ENCODE results near the gene ITM2A.

DNA sequence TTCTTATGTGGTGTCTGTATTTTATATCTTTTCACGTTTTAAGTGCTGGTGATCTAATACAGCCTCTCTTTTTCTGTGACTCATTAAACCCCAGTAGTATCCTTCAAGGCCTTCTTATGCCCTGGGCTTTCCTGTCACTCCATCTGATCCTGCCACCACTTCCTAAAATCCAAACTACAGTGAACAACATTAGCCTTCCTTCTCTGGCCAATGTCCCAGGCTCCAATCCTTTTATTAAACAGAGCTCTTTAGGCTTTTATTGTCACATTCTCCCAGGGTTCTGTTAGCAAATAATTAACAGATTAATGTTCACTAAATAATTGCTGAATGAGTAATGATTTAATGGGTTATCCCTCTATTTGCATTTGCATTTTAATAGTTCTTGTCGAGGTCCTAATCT is 47.9 kb upstream of the ITM2A start:
- TF ChIP-seq, protein P1, sequence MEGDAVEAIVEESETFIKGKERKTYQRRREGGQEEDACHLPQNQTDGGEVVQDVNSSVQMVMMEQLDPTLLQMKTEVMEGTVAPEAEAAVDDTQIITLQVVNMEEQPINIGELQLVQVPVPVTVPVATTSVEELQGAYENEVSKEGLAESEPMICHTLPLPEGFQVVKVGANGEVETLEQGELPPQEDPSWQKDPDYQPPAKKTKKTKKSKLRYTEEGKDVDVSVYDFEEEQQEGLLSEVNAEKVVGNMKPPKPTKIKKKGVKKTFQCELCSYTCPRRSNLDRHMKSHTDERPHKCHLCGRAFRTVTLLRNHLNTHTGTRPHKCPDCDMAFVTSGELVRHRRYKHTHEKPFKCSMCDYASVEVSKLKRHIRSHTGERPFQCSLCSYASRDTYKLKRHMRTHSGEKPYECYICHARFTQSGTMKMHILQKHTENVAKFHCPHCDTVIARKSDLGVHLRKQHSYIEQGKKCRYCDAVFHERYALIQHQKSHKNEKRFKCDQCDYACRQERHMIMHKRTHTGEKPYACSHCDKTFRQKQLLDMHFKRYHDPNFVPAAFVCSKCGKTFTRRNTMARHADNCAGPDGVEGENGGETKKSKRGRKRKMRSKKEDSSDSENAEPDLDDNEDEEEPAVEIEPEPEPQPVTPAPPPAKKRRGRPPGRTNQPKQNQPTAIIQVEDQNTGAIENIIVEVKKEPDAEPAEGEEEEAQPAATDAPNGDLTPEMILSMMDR (conservative IDR thresholded peaks at IDR 0.05; ENCODE audit: low read depth, low read length): no peak
- TF ChIP-seq EZH2 (IDR thresholded peaks at IDR 0.05; ENCODE audit: borderline replicate concordance, low read depth, low read length, poor library complexity, severe bottlenecking): no peak
